Measurements from ENCODE around the gene CELF2. TPM values are rescaled to one million over a fixed set of nuclear protein-coding genes. Genes with fewer than 3 reads are reported as not detected.

CELF2 gene
- total RNA-seq, 2 experiments from 2014 or later: 197 to 205 TPM

- ChIA-PET POLR2A (no interaction called here), CTCF (interaction anchor here (2.6 kb wide), 1 partner anchor 9 kb away, joined by 6 read pairs; no protein-coding TSS in a partner anchor)
- H3K4me1 Mint-ChIP-seq (ENCODE audit: low read depth): peaks cover 97% of the 10 kb centered on the region
- H3K9me3 ChIP-seq (ENCODE audit: control insufficient read depth in 1 of 2, insufficient read depth in 1 of 2, low read length in 2 of 2): no peaks in the 10 kb centered on the region
- ATAC-seq (ENCODE audit: poor library complexity) (no peak), DNase-seq (no peak)
- H3K4me3 ChIP-seq (ENCODE audit: low read length): no peak overlapping the region
- no peak overlapping the region for H3K27ac ChIP-seq (ENCODE audit: low read depth in 1 of 2, low read length in 2 of 2)
- intact Hi-C loops (cut with DNase I, micrococcal nuclease): loop anchor here in 1 of 2 experiments (5.0 to 10.0 kb wide), 3 partner anchors 54 to 246 kb away; partner anchors contain the start of gene CELF2
- H3K4me3 Mint-ChIP-seq: peak overlapping the region; percentile 42
- H3K36me3 ChIP-seq (ENCODE audit: insufficient read depth, low read length): peaks cover 96% of the 10 kb centered on the region
- H3K27me3 ChIP-seq (ENCODE audit: control insufficient read depth in 1 of 2, insufficient read depth in 2 of 2, low read length in 2 of 2): no peaks in the 10 kb centered on the region
- no peaks in the 10 kb centered on the region for H3K36me3 Mint-ChIP-seq (ENCODE audit: low read depth)
- no peaks in the 10 kb centered on the region for H3K9me3 Mint-ChIP-seq
- no peaks in the 10 kb centered on the region for H3K27me3 Mint-ChIP-seq
- H3K4me1 ChIP-seq (ENCODE audit: insufficient read depth, low read length): peaks cover 33% of the 10 kb centered on the region
- TF ChIP-seq CTCF (IDR thresholded peaks at IDR 0.05): no peak
- H3K27ac Mint-ChIP-seq: peak overlapping the region; percentile 93
These were observed 243.5 kb downstream of the CELF2 start for GRCh38 chr10:11261143-11261542.

- Mint-ChIP-seq H3K4me1 (ENCODE audit: low read depth) (peaks cover 98% of the 10 kb centered on the region), H3K27me3 (no peaks in the 10 kb centered on the region)
- POLR2A ChIA-PET: no interaction called here
These were observed 244.2 kb downstream of the CELF2 start for GRCh38 chr10:11261687-11262493.

More at GRCh38 chr10:11261687-11262493, 244.2 kb downstream of the CELF2 start:
- Mint-ChIP-seq H3K4me3 (no peak overlapping the region), H3K36me3 (ENCODE audit: low read depth) (no peaks in the 10 kb centered on the region), H3K9me3 (no peaks in the 10 kb centered on the region), H3K27ac (peak overlapping the region; percentile 93)
- DNase-seq (no peak), ATAC-seq (ENCODE audit: poor library complexity) (no peak)
- Histone ChIP-seq H3K9me3 (ENCODE audit: control insufficient read depth in 1 of 2, insufficient read depth in 1 of 2, low read length in 2 of 2) (no peaks in the 10 kb centered on the region), H3K4me1 (ENCODE audit: insufficient read depth, low read length) (peaks cover 26% of the 10 kb centered on the region), H3K27me3 (ENCODE audit: control insufficient read depth in 1 of 2, insufficient read depth in 2 of 2, low read length in 2 of 2) (no peaks in the 10 kb centered on the region), H3K36me3 (ENCODE audit: insufficient read depth, low read length) (peaks cover 96% of the 10 kb centered on the region), H3K27ac (ENCODE audit: low read depth in 1 of 2, low read length in 2 of 2) (peak overlapping the region in 1 of 2 donors; percentile 14), H3K4me3 (ENCODE audit: low read length) (no peak overlapping the region)
- CTCF ChIA-PET: interaction anchor here (1.1 to 1.6 kb wide), 3 partner anchors 9 to 41 kb away, joined by 3 read pairs; no protein-coding TSS in a partner anchor
- intact Hi-C loops (cut with DNase I, micrococcal nuclease): loop anchor here in 1 of 2 experiments (5.0 to 10.0 kb wide), 3 partner anchors 55 to 247 kb away; partner anchors contain the start of gene CELF2
- TF ChIP-seq CTCF (IDR thresholded peaks at IDR 0.05): no peak
